ENCODE data around the gene TBC1D21.

DNA sequence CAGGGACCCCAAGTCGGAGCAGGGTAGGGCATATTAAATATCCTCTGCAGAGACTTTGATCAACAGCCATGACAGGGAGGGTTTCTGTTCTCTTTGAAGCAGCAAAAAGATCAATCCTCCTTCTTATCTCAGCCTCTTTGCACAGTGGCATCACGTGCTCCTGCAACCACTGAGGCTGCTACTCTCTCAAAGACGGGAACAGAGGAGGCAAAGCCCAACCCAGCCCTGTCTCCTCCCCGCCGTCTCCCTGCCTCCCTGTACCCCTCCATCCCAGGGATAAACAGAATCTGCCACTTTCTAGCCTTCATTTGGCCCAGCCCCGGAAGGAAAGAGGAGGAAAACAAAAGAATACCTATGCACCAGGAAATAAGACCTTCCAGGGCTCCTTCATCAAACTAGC, 7.5 kb upstream of the TBC1D21 start:
- TF ChIP-seq, protein P1, sequence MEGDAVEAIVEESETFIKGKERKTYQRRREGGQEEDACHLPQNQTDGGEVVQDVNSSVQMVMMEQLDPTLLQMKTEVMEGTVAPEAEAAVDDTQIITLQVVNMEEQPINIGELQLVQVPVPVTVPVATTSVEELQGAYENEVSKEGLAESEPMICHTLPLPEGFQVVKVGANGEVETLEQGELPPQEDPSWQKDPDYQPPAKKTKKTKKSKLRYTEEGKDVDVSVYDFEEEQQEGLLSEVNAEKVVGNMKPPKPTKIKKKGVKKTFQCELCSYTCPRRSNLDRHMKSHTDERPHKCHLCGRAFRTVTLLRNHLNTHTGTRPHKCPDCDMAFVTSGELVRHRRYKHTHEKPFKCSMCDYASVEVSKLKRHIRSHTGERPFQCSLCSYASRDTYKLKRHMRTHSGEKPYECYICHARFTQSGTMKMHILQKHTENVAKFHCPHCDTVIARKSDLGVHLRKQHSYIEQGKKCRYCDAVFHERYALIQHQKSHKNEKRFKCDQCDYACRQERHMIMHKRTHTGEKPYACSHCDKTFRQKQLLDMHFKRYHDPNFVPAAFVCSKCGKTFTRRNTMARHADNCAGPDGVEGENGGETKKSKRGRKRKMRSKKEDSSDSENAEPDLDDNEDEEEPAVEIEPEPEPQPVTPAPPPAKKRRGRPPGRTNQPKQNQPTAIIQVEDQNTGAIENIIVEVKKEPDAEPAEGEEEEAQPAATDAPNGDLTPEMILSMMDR (IDR thresholded peaks at IDR 0.05): no peak
- no peak for TF ChIP-seq POLR2A (IDR thresholded peaks at IDR 0.05)
- no peak for TF ChIP-seq EP300 (IDR thresholded peaks at IDR 0.05)

Measured in ovary (tissue), 3 donors.